GM04504 (cell line): ENCODE measurements around the gene COL20A1.
"Not testable (repeated sequence)": the region's sequence is repeated elsewhere in the genome, so short reads cannot be mapped to it uniquely, and the experiment has no call there.

Experiments used
- DNase-seq: peaks from one replicate; pipeline ENCODE4 v3.0.0-alpha.2; 2012; ENCODE audit warnings: low read depth

COL20A1 gene

GRCh38 chr20:63333241-63333836, 40.4 kb downstream of the COL20A1 start:
- DNase-seq, result no peak

GRCh38 chr20:63334356-63334755, 41.4 kb downstream of the COL20A1 start:
- DNase-seq, result no peak

GRCh38 chr20:63335060-63335459, 42.1 kb downstream of the COL20A1 start:
- DNase-seq, result not testable (repeated sequence)

GRCh38 chr20:63335711-63336110, 42.7 kb downstream of the COL20A1 start:
- DNase-seq, result no peak

- DNase-seq, result no peak
Observed at GRCh38 chr20:63336232-63336752, 43.3 kb downstream of the COL20A1 start.

- no peak for DNase-seq
Observed at GRCh38 chr20:63337786-63338420, 44.9 kb downstream of the COL20A1 start.

GRCh38 chr20:63339154-63340094, 46.4 kb downstream of the COL20A1 start:
- DNase-seq, result not testable (repeated sequence)

GRCh38 chr20:63340158-63340688, 47.2 kb downstream of the COL20A1 start:
- DNase-seq, result not testable (repeated sequence)

GRCh38 chr20:63342561-63343459, 49.8 kb downstream of the COL20A1 start:
- DNase-seq, result no peak

- no peak for DNase-seq
Observed at GRCh38 chr20:63343460-63344445, 50.8 kb downstream of the COL20A1 start.

- no peak for DNase-seq
Observed at GRCh38 chr20:63344616-63345327, 51.8 kb downstream of the COL20A1 start.

- DNase-seq, result no peak
Observed at GRCh38 chr20:63345328-63346100, 52.5 kb downstream of the COL20A1 start.

- no peak for DNase-seq
Observed at GRCh38 chr20:63346131-63347080, 53.4 kb downstream of the COL20A1 start.

GRCh38 chr20:63347081-63347741, 54.2 kb downstream of the COL20A1 start:
- no peak for DNase-seq

GRCh38 chr20:63347950-63348827, 55.2 kb downstream of the COL20A1 start:
- DNase-seq, result no peak
